Measurements from ENCODE around the gene OPN3. TPM values are rescaled to one million over a fixed set of nuclear protein-coding genes. Genes with fewer than 3 reads are reported as not detected.

OPN3 gene, protein sequence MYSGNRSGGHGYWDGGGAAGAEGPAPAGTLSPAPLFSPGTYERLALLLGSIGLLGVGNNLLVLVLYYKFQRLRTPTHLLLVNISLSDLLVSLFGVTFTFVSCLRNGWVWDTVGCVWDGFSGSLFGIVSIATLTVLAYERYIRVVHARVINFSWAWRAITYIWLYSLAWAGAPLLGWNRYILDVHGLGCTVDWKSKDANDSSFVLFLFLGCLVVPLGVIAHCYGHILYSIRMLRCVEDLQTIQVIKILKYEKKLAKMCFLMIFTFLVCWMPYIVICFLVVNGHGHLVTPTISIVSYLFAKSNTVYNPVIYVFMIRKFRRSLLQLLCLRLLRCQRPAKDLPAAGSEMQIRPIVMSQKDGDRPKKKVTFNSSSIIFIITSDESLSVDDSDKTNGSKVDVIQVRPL
- total RNA-seq (2022; extraction: Qiagen RNA extraction) = 54.2 to 71.1 TPM (median 65.0 TPM) in 5 replicates

DNA sequence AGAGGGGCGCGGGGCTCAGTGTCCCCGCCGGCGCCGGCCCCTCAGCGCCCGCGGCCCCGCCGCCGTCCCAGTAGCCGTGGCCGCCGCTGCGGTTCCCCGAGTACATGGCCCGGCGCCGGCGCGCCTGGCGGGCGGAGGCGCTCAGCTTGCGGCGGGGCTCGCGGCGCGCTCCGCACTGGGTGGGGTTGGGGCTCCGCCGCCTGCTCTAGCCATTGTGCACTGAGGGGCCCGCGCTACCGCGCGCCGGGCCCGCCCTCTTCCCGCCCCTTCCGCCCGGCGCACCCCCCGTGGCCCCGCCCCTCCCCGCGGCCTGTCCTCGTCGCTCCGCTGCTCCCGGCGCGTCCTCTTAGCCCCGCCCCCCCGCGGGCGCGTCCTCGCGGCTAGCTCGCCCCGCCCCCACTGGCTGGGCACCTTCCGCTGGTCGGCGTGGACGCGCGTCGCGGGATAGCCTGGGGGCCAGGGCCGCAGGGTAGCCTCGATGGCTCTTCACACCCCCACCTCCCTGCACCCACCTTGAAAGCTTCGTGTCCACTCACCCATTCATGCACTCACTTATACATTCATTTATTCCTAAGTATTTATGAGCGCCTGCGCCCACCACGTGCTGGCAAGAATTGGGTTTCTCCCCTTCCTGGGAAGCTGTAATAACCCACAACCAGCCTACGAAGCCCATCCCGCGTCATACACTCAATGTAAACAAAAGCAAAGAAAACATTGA, at the start of gene OPN3, which contains the start of gene CHML:
TSS of gene OPN3 (minus strand) at position 221 of the 718 bp plus-strand sequence. CDS start at position 106, 115 bp downstream.
TSS of gene CHML (minus strand) at position 221 of the 718 bp plus-strand sequence. CDS start 4,603 bp downstream, outside the sequence.

DNA sequence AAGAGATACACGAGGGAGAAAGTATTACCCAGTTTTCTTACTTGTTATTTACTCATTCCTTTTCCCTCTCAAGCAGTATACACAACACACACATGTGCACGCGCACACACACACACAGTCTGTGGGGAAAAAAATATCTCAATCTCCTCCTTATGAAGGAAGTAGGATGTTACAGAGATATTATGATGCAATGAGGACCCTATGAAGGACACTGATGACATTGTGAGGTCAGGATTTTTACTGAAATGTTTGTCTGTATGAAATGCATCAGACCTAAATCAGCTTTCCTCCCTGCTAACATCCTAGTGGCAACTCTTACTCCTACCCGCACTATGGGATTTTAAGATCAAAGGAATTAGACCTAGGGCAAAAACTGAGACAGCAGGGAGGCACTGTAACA, 11.8 kb upstream of the OPN3 start, which contains the start of gene WDR64:
TSS of gene WDR64 (plus strand) at position 270 of the 400 bp plus-strand sequence. CDS start 204 bp downstream, outside the sequence.

Other genes with a start within 250 kb of the OPN3 start
- gene FH, start 120.6 kb downstream of the OPN3 start, total RNA-seq (2022; extraction: Qiagen RNA extraction) = 84.4 to 90.2 TPM (median 85.0 TPM) in 5 replicates
- 0.37 to 1.2 TPM (median 0.53 TPM) in 5 replicates for gene KMO, start 108.0 kb downstream of the OPN3 start, total RNA-seq (2022; extraction: Qiagen RNA extraction)
- 8.0 to 10.9 TPM (median 8.3 TPM) in 5 replicates for gene CHML, start within 50 bp of the OPN3 start, total RNA-seq (2022; extraction: Qiagen RNA extraction)
- gene WDR64, start 11.9 kb upstream of the OPN3 start, total RNA-seq (2022; extraction: Qiagen RNA extraction) = 0.08 TPM in 1 of 5 replicates, not detected in the others
- gene EXO1, start 207.8 kb upstream of the OPN3 start, total RNA-seq (2022; extraction: Qiagen RNA extraction) = 20.0 to 29.8 TPM (median 22.7 TPM) in 5 replicates

Data from A549 treated with Hydrocortisone at 1 μM for 4 hours (cell line).